ENCODE data around the gene DGCR8. TPM values are rescaled to one million over a fixed set of nuclear protein-coding genes. Genes with fewer than 3 reads are reported as not detected.
"Not testable (repeated sequence)": the region's sequence is repeated elsewhere in the genome, so short reads cannot be mapped to it uniquely, and the experiment has no call there.

The DGCR8 gene
- total and polyA plus RNA-seq, 2 donors: 20.3 to 22.5 TPM

- DNase-seq (ENCODE audit: low read depth in 6 of 9, low spot score in 9 of 9): no peak
- Histone ChIP-seq H3K36me3 (ENCODE audit: control insufficient read depth in 2 of 2, insufficient read depth in 2 of 2, low read length in 1 of 2) (peaks cover 26 to 43% of the 10 kb centered on the region in 2 donors), H3K27ac (ENCODE audit: low read depth in 1 of 2, low read length in 1 of 2) (no peak overlapping the region), H3K4me1 (ENCODE audit: control insufficient read depth in 2 of 2, insufficient read depth in 2 of 2, low read length in 2 of 2) (no peaks in the 10 kb centered on the region), H3K4me3 (ENCODE audit: low read length in 2 of 2) (no peak overlapping the region), H3K27me3 (ENCODE audit: control insufficient read depth in 2 of 2, insufficient read depth in 1 of 2, low read length in 1 of 2) (no peaks in the 10 kb centered on the region), H3K9me3 (ENCODE audit: control insufficient read depth in 2 of 2, insufficient read depth in 1 of 2, low read length in 1 of 2) (no peaks in the 10 kb centered on the region)
- WGBS: 96% methylated on average over 3 of the region's 3 CpGs
Measured at GRCh38 chr22:20064140-20064480, 15.9 kb upstream of the DGCR8 start.

DNA sequence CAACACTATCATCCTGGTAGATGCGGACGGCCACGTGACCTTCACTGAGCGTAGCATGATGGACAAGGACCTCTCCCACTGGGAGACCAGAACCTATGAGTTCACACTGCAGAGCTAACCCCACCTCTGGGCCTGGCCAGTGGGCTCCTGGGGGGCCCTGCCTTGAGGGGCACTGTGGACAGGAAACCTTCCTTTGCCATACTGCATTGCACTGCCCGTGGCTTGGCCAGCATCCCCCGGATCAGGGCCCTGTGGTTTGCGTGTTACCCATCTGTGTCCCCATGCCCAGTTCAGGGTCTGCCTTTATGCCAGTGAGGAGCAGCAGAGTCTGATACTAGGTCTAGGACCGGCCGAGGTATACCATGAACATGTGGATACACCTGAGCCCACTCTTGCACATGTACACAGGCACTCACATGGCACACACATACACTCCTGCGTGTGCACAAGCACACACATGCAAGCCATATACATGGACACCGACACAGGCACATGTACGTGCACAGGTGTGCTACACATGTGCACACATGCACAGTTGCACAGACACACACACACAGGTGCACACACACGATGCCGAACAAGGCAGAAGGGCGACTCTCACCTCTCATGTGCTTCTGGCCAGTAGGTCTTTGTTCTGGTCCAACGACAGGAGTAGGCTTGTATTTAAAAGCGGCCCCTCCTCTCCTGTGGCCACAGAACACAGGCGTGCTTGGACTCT, 15.3 kb upstream of the DGCR8 start:
- H3K36me3 ChIP-seq (ENCODE audit: control insufficient read depth in 2 of 2, insufficient read depth in 2 of 2, low read length in 1 of 2): peaks cover 26 to 43% of the 10 kb centered on the region in 2 donors
- no peaks in the 10 kb centered on the region for H3K4me1 ChIP-seq (ENCODE audit: control insufficient read depth in 2 of 2, insufficient read depth in 2 of 2, low read length in 2 of 2)
- WGBS: 97% methylated on average over 18 of the region's 18 CpGs
- no peaks in the 10 kb centered on the region for H3K9me3 ChIP-seq (ENCODE audit: control insufficient read depth in 2 of 2, insufficient read depth in 1 of 2, low read length in 1 of 2)
- no peak overlapping the region for H3K27ac ChIP-seq (ENCODE audit: low read depth in 1 of 2, low read length in 1 of 2)
- H3K27me3 ChIP-seq (ENCODE audit: control insufficient read depth in 2 of 2, insufficient read depth in 1 of 2, low read length in 1 of 2): no peaks in the 10 kb centered on the region
- H3K4me3 ChIP-seq (ENCODE audit: low read length in 2 of 2): no peak overlapping the region
- no peak for DNase-seq (ENCODE audit: low read depth in 6 of 9, low spot score in 9 of 9)

GRCh38 chr22:20065896-20066616, 14.0 kb upstream of the DGCR8 start:
- no peaks in the 10 kb centered on the region for H3K4me1 ChIP-seq (ENCODE audit: control insufficient read depth in 2 of 2, insufficient read depth in 2 of 2, low read length in 2 of 2)
- H3K9me3 ChIP-seq (ENCODE audit: control insufficient read depth in 2 of 2, insufficient read depth in 1 of 2, low read length in 1 of 2): no peaks in the 10 kb centered on the region
- DNase-seq (ENCODE audit: low read depth in 6 of 9, low spot score in 9 of 9): no peak
- H3K4me3 ChIP-seq (ENCODE audit: low read length in 2 of 2): no peak overlapping the region
- H3K27ac ChIP-seq (ENCODE audit: low read depth in 1 of 2, low read length in 1 of 2): no peak overlapping the region
- H3K27me3 ChIP-seq (ENCODE audit: control insufficient read depth in 2 of 2, insufficient read depth in 1 of 2, low read length in 1 of 2): no peaks in the 10 kb centered on the region
- 97% methylated on average over 14 of the region's 14 CpGs for WGBS
- peaks cover 22 to 41% of the 10 kb centered on the region in 2 donors for H3K36me3 ChIP-seq (ENCODE audit: control insufficient read depth in 2 of 2, insufficient read depth in 2 of 2, low read length in 1 of 2)

GRCh38 chr22:20066617-20067383, 13.2 kb upstream of the DGCR8 start:
- Histone ChIP-seq H3K27ac (ENCODE audit: low read depth in 1 of 2, low read length in 1 of 2) (no peak overlapping the region), H3K4me1 (ENCODE audit: control insufficient read depth in 2 of 2, insufficient read depth in 2 of 2, low read length in 2 of 2) (no peaks in the 10 kb centered on the region), H3K4me3 (ENCODE audit: low read length in 2 of 2) (no peak overlapping the region), H3K36me3 (ENCODE audit: control insufficient read depth in 2 of 2, insufficient read depth in 2 of 2, low read length in 1 of 2) (peaks cover 14 to 34% of the 10 kb centered on the region in 2 donors), H3K9me3 (ENCODE audit: control insufficient read depth in 2 of 2, insufficient read depth in 1 of 2, low read length in 1 of 2) (no peaks in the 10 kb centered on the region), H3K27me3 (ENCODE audit: control insufficient read depth in 2 of 2, insufficient read depth in 1 of 2, low read length in 1 of 2) (no peaks in the 10 kb centered on the region)
- 98% methylated on average over 11 of the region's 11 CpGs for WGBS
- DNase-seq (ENCODE audit: low read depth in 6 of 9, low spot score in 9 of 9): no peak

DNA sequence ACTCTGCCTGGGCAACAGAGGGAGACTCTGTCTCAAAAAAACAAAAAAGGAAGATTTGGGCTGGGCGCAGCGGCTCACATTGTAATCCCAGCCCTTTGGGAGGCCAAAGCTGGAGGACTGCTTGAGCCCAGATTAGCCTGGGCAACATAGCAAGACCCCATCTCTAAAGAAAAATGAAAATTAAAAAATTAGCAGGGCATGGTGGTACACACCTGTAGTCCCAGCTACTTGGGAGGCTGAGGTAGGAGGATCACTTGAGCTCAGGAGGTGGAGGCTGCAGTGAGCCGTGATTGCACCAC, 12.7 kb upstream of the DGCR8 start:
- H3K9me3 ChIP-seq (ENCODE audit: control insufficient read depth in 2 of 2, insufficient read depth in 1 of 2, low read length in 1 of 2); H3K27me3 ChIP-seq (ENCODE audit: control insufficient read depth in 2 of 2, insufficient read depth in 1 of 2, low read length in 1 of 2); H3K4me1 ChIP-seq (ENCODE audit: control insufficient read depth in 2 of 2, insufficient read depth in 2 of 2, low read length in 2 of 2); H3K4me3 ChIP-seq (ENCODE audit: low read length in 2 of 2); DNase-seq (ENCODE audit: low read depth in 6 of 9, low spot score in 9 of 9); H3K27ac ChIP-seq (ENCODE audit: low read depth in 1 of 2, low read length in 1 of 2): not testable (repeated sequence)
- peaks cover 12 to 29% of the 10 kb centered on the region in 2 donors for H3K36me3 ChIP-seq (ENCODE audit: control insufficient read depth in 2 of 2, insufficient read depth in 2 of 2, low read length in 1 of 2)
- WGBS: 100% methylated on average over 3 of the region's 3 CpGs

DNA sequence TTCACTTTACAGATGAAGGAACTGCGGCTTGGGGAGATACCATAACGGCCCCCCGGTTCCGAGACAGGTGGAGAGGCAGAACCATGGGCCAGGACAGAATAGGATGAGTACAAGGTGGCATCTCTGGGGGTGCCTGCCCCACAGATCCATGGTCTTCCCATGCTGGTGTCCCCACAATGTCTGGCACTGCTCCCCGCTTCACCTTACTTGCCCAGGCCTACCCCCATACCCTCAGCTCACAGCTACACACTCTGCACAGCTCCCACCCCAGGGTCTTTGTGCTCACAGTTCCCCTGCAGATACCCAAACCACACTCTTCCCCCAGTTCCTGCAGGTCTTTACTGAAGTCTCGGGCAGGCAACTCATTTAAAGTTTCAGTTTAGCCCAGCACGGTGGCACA, 11.4 kb upstream of the DGCR8 start:
- no peak for DNase-seq (ENCODE audit: low read depth in 6 of 9, low spot score in 9 of 9)
- Histone ChIP-seq H3K36me3 (ENCODE audit: control insufficient read depth in 2 of 2, insufficient read depth in 2 of 2, low read length in 1 of 2) (peaks cover 5 to 16% of the 10 kb centered on the region in 2 donors), H3K4me3 (ENCODE audit: low read length in 2 of 2) (no peak overlapping the region), H3K9me3 (ENCODE audit: control insufficient read depth in 2 of 2, insufficient read depth in 1 of 2, low read length in 1 of 2) (no peaks in the 10 kb centered on the region), H3K27me3 (ENCODE audit: control insufficient read depth in 2 of 2, insufficient read depth in 1 of 2, low read length in 1 of 2) (no peaks in the 10 kb centered on the region), H3K4me1 (ENCODE audit: control insufficient read depth in 2 of 2, insufficient read depth in 2 of 2, low read length in 2 of 2) (no peaks in the 10 kb centered on the region), H3K27ac (ENCODE audit: low read depth in 1 of 2, low read length in 1 of 2) (no peak overlapping the region)
- 94% methylated on average over 7 of the region's 7 CpGs for WGBS

- WGBS: 97% methylated on average over 7 of the region's 7 CpGs
- DNase-seq (ENCODE audit: low read depth in 6 of 9, low spot score in 9 of 9): no peak
Measured at GRCh38 chr22:20069331-20070042, 10.6 kb upstream of the DGCR8 start.

DNA sequence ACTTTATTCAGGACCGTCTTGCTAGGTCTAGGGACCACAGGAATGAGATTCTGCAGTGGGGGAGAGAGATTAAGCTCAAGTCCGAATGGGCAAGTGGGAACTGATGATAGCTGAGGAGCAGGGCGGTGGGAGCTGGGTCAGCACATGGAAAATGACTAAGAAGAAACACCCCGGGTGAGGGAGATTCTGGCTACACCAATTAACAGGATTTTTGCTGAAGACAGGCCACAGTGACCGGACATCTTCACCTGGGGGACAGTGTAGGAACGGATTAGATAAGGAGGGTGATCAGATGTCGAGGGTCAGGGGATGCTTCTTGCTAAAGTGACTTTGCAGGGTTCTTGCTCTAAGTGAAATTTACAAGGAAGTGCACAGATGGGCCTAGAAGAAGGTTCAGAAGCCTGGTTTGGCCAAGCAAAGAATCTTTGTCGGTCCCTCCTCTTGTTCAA, 8.5 kb upstream of the DGCR8 start:
- Histone ChIP-seq H3K4me1 (ENCODE audit: control insufficient read depth in 2 of 2, insufficient read depth in 2 of 2, low read length in 2 of 2) (no peaks in the 10 kb centered on the region), H3K27me3 (ENCODE audit: control insufficient read depth in 2 of 2, insufficient read depth in 1 of 2, low read length in 1 of 2) (no peaks in the 10 kb centered on the region), H3K27ac (ENCODE audit: low read depth in 1 of 2, low read length in 1 of 2) (no peak overlapping the region), H3K9me3 (ENCODE audit: control insufficient read depth in 2 of 2, insufficient read depth in 1 of 2, low read length in 1 of 2) (no peaks in the 10 kb centered on the region), H3K4me3 (ENCODE audit: low read length in 2 of 2) (no peak overlapping the region), H3K36me3 (ENCODE audit: control insufficient read depth in 2 of 2, insufficient read depth in 2 of 2, low read length in 1 of 2) (peaks cover 0 to 2% of the 10 kb centered on the region in 2 donors)
- no peak for DNase-seq (ENCODE audit: low read depth in 6 of 9, low spot score in 9 of 9)
- 96% methylated on average over 8 of the region's 8 CpGs for WGBS

More at GRCh38 chr22:20069331-20070042, 10.6 kb upstream of the DGCR8 start:
- Histone ChIP-seq H3K4me3 (ENCODE audit: low read length in 2 of 2) (no peak overlapping the region), H3K36me3 (ENCODE audit: control insufficient read depth in 2 of 2, insufficient read depth in 2 of 2, low read length in 1 of 2) (peaks cover 5 to 8% of the 10 kb centered on the region in 2 donors), H3K27ac (ENCODE audit: low read depth in 1 of 2, low read length in 1 of 2) (no peak overlapping the region), H3K27me3 (ENCODE audit: control insufficient read depth in 2 of 2, insufficient read depth in 1 of 2, low read length in 1 of 2) (no peaks in the 10 kb centered on the region), H3K9me3 (ENCODE audit: control insufficient read depth in 2 of 2, insufficient read depth in 1 of 2, low read length in 1 of 2) (no peaks in the 10 kb centered on the region), H3K4me1 (ENCODE audit: control insufficient read depth in 2 of 2, insufficient read depth in 2 of 2, low read length in 2 of 2) (no peaks in the 10 kb centered on the region)
